A549 treated with CpdA at 1 μM for 4 hours (cell line): Measurements from ENCODE around the gene EMC10. TPM values are rescaled to one million over a fixed set of nuclear protein-coding genes. Genes with fewer than 3 reads are reported as not detected.

Experiments used
- total RNA-seq: library from RNA; stranded (reverse); fragments of 200-300 nt; extraction: Qiagen RNA extraction; gene quantifications from 5 replicates; pipeline ENCODE4 v1.2.3, GENCODE V29; 2022; ENCODE audit warnings: low read depth

Gene EMC10
- total RNA-seq, result 104 to 161 TPM (median 149 TPM) in 5 replicates

GRCh38 chr19:50476224-50476906, at the start of gene EMC10, which contains the start of gene GARIN5A:
EMC10 (plus strand) TSS chr19:50476507; CDS start chr19:50476545, 38 bp downstream.
GARIN5A (minus strand) TSS chr19:50476848; CDS start chr19:50476388, 460 bp downstream.

GRCh38 chr19:50432221-50433028, 43.9 kb upstream of the EMC10 start, which contains the start of gene MYBPC2:
MYBPC2 (plus strand) TSS chr19:50432892; CDS start chr19:50432954, 62 bp downstream.

GRCh38 chr19:50511069-50511822, 34.9 kb downstream of the EMC10 start, which contains the start of gene JOSD2:
JOSD2 (minus strand) TSS chr19:50511191; CDS start chr19:50510431, 760 bp downstream.

GRCh38 chr19:50513746-50514345, 37.5 kb downstream of the EMC10 start, which contains the start of gene ASPDH:
ASPDH (minus strand) TSS chr19:50513913; CDS start chr19:50513823, 90 bp downstream.

Other genes starting within 250 kb of the EMC10 start
- gene KCNC3, start 147.1 kb upstream of the EMC10 start, total RNA-seq, result 1.2 to 1.8 TPM (median 1.3 TPM) in 5 replicates
- gene NAPSA, start 110.9 kb upstream of the EMC10 start, total RNA-seq, result 0.71 to 1.9 TPM (median 1.5 TPM) in 5 replicates
- 61.2 to 86.8 TPM (median 81.4 TPM) in 5 replicates for gene NR1H2, start 100.0 kb upstream of the EMC10 start, total RNA-seq
- 54.0 to 87.6 TPM (median 79.1 TPM) in 5 replicates for gene POLD1, start 92.2 kb upstream of the EMC10 start, total RNA-seq
- gene SPIB, start 57.6 kb upstream of the EMC10 start, total RNA-seq, result 0.18 to 0.51 TPM (median 0.33 TPM) in 5 replicates
- gene MYBPC2, start 43.6 kb upstream of the EMC10 start, total RNA-seq, result 0.03 TPM in 1 of 5 replicates, not detected in the others
- 1.9 to 2.3 TPM (median 2.2 TPM) in 5 replicates for gene GARIN5A, start 341 bp downstream of the EMC10 start, total RNA-seq
- 52.1 to 89.0 TPM (median 82.4 TPM) in 5 replicates for gene JOSD2, start 34.7 kb downstream of the EMC10 start, total RNA-seq
- not detected in 5 replicates for gene ASPDH, start 37.4 kb downstream of the EMC10 start, total RNA-seq
- 0.31 to 0.76 TPM (median 0.60 TPM) in 5 replicates for gene LRRC4B, start 91.9 kb downstream of the EMC10 start, total RNA-seq
- gene SYT3, start 163.4 kb downstream of the EMC10 start, total RNA-seq, result 0.36 to 0.76 TPM (median 0.51 TPM) in 5 replicates
- gene C19orf81, start 172.9 kb downstream of the EMC10 start, total RNA-seq, result 4.4 to 11.2 TPM (median 9.5 TPM) in 5 replicates
- gene SHANK1, start 243.3 kb downstream of the EMC10 start, total RNA-seq, result 0.07 to 0.35 TPM (median 0.20 TPM) in 5 replicates
- 5.1 to 9.7 TPM (median 9.2 TPM) in 5 replicates for gene CLEC11A, start 246.9 kb downstream of the EMC10 start, total RNA-seq